Neural cell (in vitro differentiated cells): ENCODE measurements around the gene ROCK2.

ENCODE experiments used
- EZH2 ChIP-seq: fragments of 200-600, 300-800 bp; shearing (Covaris generic), sonication (generic); IDR thresholded peaks from 2 replicates; pipeline ENCODE4 v1.6.1; 2014; ENCODE audit warnings: antibody characterized with exemption, low read length, borderline replicate concordance, mild to moderate bottlenecking; ENCODE audit not compliant: insufficient read depth, poor library complexity, severe bottlenecking
- POLR2AphosphoS5 ChIP-seq: IDR thresholded peaks from 2 replicates; pipeline ENCODE4 v1.6.1; 2012
- RAD21 ChIP-seq: fragments of 450-650 bp; conservative IDR thresholded peaks from 2 replicates; pipeline ENCODE4 v1.6.1; 2014; ENCODE audit warnings: antibody characterized with exemption, mild to moderate bottlenecking, moderate library complexity

DNA sequence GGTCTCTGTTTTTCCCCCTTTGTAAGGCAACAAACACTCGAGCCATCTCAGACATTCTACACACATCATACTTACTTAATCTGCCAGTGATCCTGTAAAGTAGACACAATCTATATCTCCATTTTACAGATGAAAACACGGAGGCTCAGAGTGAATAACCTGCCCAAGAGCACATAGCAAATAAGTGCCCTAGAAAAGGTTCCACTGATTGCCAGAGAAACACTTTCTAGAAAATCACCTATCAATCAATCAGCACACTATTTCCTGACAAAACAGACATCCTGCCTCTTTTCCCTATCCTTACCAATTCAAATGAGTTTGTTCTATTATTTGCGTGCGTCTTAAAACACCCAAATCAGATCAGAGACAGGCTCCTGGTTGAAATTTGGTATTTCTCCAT is 165.2 kb downstream of the ROCK2 start:
- TF ChIP-seq EZH2 = no peak
- no peak for TF ChIP-seq RAD21
- TF ChIP-seq POLR2AphosphoS5 = no peak
